NOMO-1 treated with DMSO at 0.1 percent for 48 hours (cell line): ENCODE data around the gene DNAJC18.

Experiments
- DNase-seq: peaks from one replicate; lab custom pipeline; 2025; ENCODE audit not compliant: unreplicated experiment; lab: John Stamatoyannopoulos, UW

The DNAJC18 gene

GRCh38 chr5:139371482-139372435 is 67.6 kb downstream of the DNAJC18 start:
- no peak for DNase-seq

GRCh38 chr5:139369181-139369580 is 70.1 kb downstream of the DNAJC18 start:
- no peak for DNase-seq

GRCh38 chr5:139368613-139369012 is 70.7 kb downstream of the DNAJC18 start:
- DNase-seq, result no peak

- no peak for DNase-seq
These were observed 74.9 kb downstream of the DNAJC18 start for GRCh38 chr5:139364466-139364865.

- DNase-seq, result no peak
These were observed 75.4 kb downstream of the DNAJC18 start for GRCh38 chr5:139363937-139364336.

- no peak for DNase-seq
These were observed 77.4 kb downstream of the DNAJC18 start for GRCh38 chr5:139361835-139362429.

GRCh38 chr5:139360384-139360783 is 78.9 kb downstream of the DNAJC18 start:
- DNase-seq, result no peak
